IMR-90 (cell line): ENCODE measurements around the gene TRPM7. TPM values are rescaled to one million over a fixed set of nuclear protein-coding genes. Genes with fewer than 3 reads are reported as not detected.

Experiments used
- ATAC-seq: fragments of 200-7000 bp; cut with Tn5 transposase; 2 replicates; pipeline ENCODE4 v1.9.1; 2020; ENCODE audit warnings: low read depth, mild to moderate bottlenecking, moderate library complexity
- BruUV-seq: library from RNA; stranded (reverse); fragments of 400-500 nt; replicated peaks from 2 replicates; lab custom pipeline; 2021; lab: Mats Ljungman, UMichigan
- CTCF ChIA-PET: fragments of 300-600 bp; formaldehyde crosslinking; extraction: SDS; loops from one replicate; lab custom pipeline; 2021; ENCODE audit warnings: antibody characterized with exemption; lab: Yijun Ruan, JAX
- POLR2A ChIA-PET: fragments of 300-600 bp; sonication (Branson Sonifier 250); formaldehyde crosslinking; loops from one replicate; lab custom pipeline; 2022; ENCODE audit warnings: antibody characterized with exemption; ENCODE audit not compliant: unreplicated experiment; lab: Charles Lee
- DNase-seq: peaks from one replicate; pipeline ENCODE4 v3.0.0; 2013
- H2AFZ ChIP-seq: replicated peaks from 2 replicates; pipeline ENCODE3; 2013; ENCODE audit warnings: low read length, mild to moderate bottlenecking; ENCODE audit not compliant: poor library complexity
- H2AK5ac ChIP-seq: 2 replicates; pipeline ENCODE4 v1.6.1; 2013; ENCODE audit warnings: low read depth, low read length, inconsistent platforms
- H2AK9ac ChIP-seq: replicated peaks from 2 replicates; pipeline ENCODE3; 2013; ENCODE audit warnings: mild to moderate bottlenecking, low read depth, low read length, moderate library complexity; ENCODE audit not compliant: poor library complexity
- H2BK120ac ChIP-seq: 2 replicates; pipeline ENCODE4 v1.6.1; 2013; ENCODE audit warnings: low read depth, low read length, inconsistent platforms
- H2BK15ac ChIP-seq: 3 replicates; pipeline ENCODE4 v1.6.1; 2013; ENCODE audit warnings: low read depth, low read length, inconsistent platforms
- H2BK20ac ChIP-seq: 2 replicates; pipeline ENCODE4 v1.6.1; 2013; ENCODE audit warnings: low read depth, mild to moderate bottlenecking, inconsistent platforms, low read length, moderate library complexity
- H2BK5ac ChIP-seq: 2 replicates; pipeline ENCODE4 v1.6.1; 2013; ENCODE audit warnings: mild to moderate bottlenecking, low read depth, low read length, inconsistent platforms; ENCODE audit not compliant: poor library complexity, severe bottlenecking
- H3K14ac ChIP-seq: replicated peaks from 2 replicates; pipeline ENCODE4 v1.6.1; 2013; ENCODE audit warnings: low read depth, low read length, inconsistent platforms
- H3K18ac ChIP-seq: 2 replicates; pipeline ENCODE4 v1.6.1; 2013; ENCODE audit warnings: low read depth, low read length, control low read depth
- H3K23ac ChIP-seq: 2 replicates; pipeline ENCODE4 v1.6.1; 2013; ENCODE audit warnings: low read depth, low read length, inconsistent platforms
- H3K27ac ChIP-seq: 2 replicates; pipeline ENCODE4 v1.5.1; 2013; ENCODE audit warnings: mild to moderate bottlenecking, control low read depth, low read length; ENCODE audit not compliant: insufficient read depth
- H3K27me3 ChIP-seq: 2 replicates; pipeline ENCODE4 v1.6.1; 2013; ENCODE audit warnings: low read length; ENCODE audit not compliant: control insufficient read depth, insufficient read depth
- H3K36me3 ChIP-seq: 2 replicates; pipeline ENCODE4 v1.6.1; 2013; ENCODE audit warnings: low read length, mixed read lengths; ENCODE audit not compliant: control insufficient read depth, insufficient read depth
- H3K4ac ChIP-seq: 2 replicates; pipeline ENCODE4 v1.6.1; 2013; ENCODE audit warnings: low read depth, low read length, inconsistent platforms
- H3K4me1 ChIP-seq: 2 replicates; pipeline ENCODE4 v1.6.1; 2013; ENCODE audit warnings: low read length, mixed read lengths; ENCODE audit not compliant: control insufficient read depth, insufficient read depth
- H3K4me2 ChIP-seq: 2 replicates; pipeline ENCODE4 v1.6.1; 2013; ENCODE audit warnings: low read depth, mild to moderate bottlenecking, control low read depth, low read length, moderate library complexity
- H3K4me3 ChIP-seq: 2 replicates; pipeline ENCODE4 v1.5.1; 2013; ENCODE audit warnings: low read depth, mild to moderate bottlenecking, control low read depth, low read length, moderate library complexity; ENCODE audit not compliant: insufficient read depth
- H3K56ac ChIP-seq: 2 replicates; pipeline ENCODE4 v1.6.1; 2013; ENCODE audit warnings: low read length, inconsistent platforms; ENCODE audit not compliant: insufficient read depth; ENCODE audit errors: extremely low read depth
- H3K79me1 ChIP-seq, 2 experiments: 2 replicates each; pipeline ENCODE4 v1.6.1; 2013; ENCODE audit warnings: low read length in 2 of 2, inconsistent platforms in 1 of 2, low read depth in 1 of 2
- H3K9ac ChIP-seq: 2 replicates; pipeline ENCODE4 v1.6.1; 2013; ENCODE audit warnings: low read depth, low read length, control low read depth
- H3K9me1 ChIP-seq: 2 replicates; pipeline ENCODE4 v1.6.1; 2013; ENCODE audit warnings: low read length, inconsistent platforms; ENCODE audit not compliant: insufficient read depth
- H3K9me3 ChIP-seq: 2 replicates; pipeline ENCODE4 v1.6.1; 2013; ENCODE audit warnings: low read length; ENCODE audit not compliant: control insufficient read depth, insufficient read depth
- H4K20me1 ChIP-seq: 2 replicates; pipeline ENCODE4 v1.6.1; 2013; ENCODE audit warnings: low read length, inconsistent platforms; ENCODE audit not compliant: insufficient read depth
- H4K5ac ChIP-seq: 2 replicates; pipeline ENCODE4 v1.6.1; 2013; ENCODE audit warnings: mild to moderate bottlenecking, low read depth, low read length, control low read depth
- H4K8ac ChIP-seq, 2 experiments: 2 replicates each; pipeline ENCODE4 v1.6.1; 2013; ENCODE audit warnings: low read depth in 2 of 2, low read length in 2 of 2, control low read depth in 1 of 2, inconsistent platforms in 1 of 2
- H4K91ac ChIP-seq: 2 replicates; pipeline ENCODE4 v1.6.1; 2013; ENCODE audit warnings: low read depth, low read length, inconsistent platforms; ENCODE audit not compliant: insufficient read depth
- BHLHE40 ChIP-seq: fragments of 150-350 bp; IDR thresholded peaks from 2 replicates; pipeline ENCODE4 v1.6.1; 2016; ENCODE audit warnings: mild to moderate bottlenecking, low read depth, low read length
- FOS ChIP-seq: fragments of 150-350 bp; IDR thresholded peaks from 2 replicates; pipeline ENCODE4 v1.6.1; 2016; ENCODE audit warnings: low read depth, low read length
- MAZ ChIP-seq: IDR thresholded peaks from 2 replicates; pipeline ENCODE4 v1.6.1; 2012; ENCODE audit warnings: low read depth, mild to moderate bottlenecking, low read length, improper control_type of control experiment, moderate library complexity, borderline replicate concordance
- POLR2A ChIP-seq: IDR thresholded peaks from 2 replicates; pipeline ENCODE4 v1.6.1; 2012; ENCODE audit warnings: mild to moderate bottlenecking, low read depth, low read length
- RAD21 ChIP-seq: IDR thresholded peaks from 2 replicates; pipeline ENCODE4 v1.6.1; 2012; ENCODE audit warnings: low read length, improper control_type of control experiment
- SMC3 ChIP-seq: fragments of 150-350 bp; IDR thresholded peaks from 2 replicates; pipeline ENCODE4 v1.6.1; 2016; ENCODE audit warnings: low read depth, mild to moderate bottlenecking, antibody characterized with exemption, low read length, moderate library complexity
- WGBS, 2 experiments: methylation state at CpG; one replicate each; pipeline versions ENCODE4 v1.1.5 to v1.1.7; 2013; ENCODE audit warnings: missing lambda C conversion rate in 2 of 2; ENCODE audit not compliant: insufficient read length in 1 of 2; ENCODE audit errors: extremely low coverage in 2 of 2; 5-methylcytosine and 5-hydroxymethylcytosine counted together
- dilution Hi-C: fragments of 300-500 bp; cut with HindIII; formaldehyde crosslinking; loops from one replicate; pipeline ENCODE4 v1.14.3; 2018; ENCODE audit warnings: low sequenced_read_pairs; ENCODE audit not compliant: unreplicated experiment
- in situ Hi-C: fragments of 300-500 bp; cut with MboI; formaldehyde crosslinking; loops from 3 replicates; pipeline ENCODE4 v1.14.3; 2019; ENCODE audit warnings: low sequenced_read_pairs, inconsistent platforms, mixed read lengths
- intact Hi-C: fragments of 100-400 bp; cut with micrococcal nuclease; formaldehyde crosslinking; loops from 2 replicates; pipeline ENCODE4 v1.10.0; 2022
- polyA plus RNA-seq, 3 experiments: library from polyadenylated mRNA; depleted of rRNA; stranded (reverse); fragments of >200 nt; gene quantifications; 2 replicates each; pipeline ENCODE4 v1.2.3, GENCODE V29; 2012; ENCODE audit warnings: low replicate concordance in 1 of 3
- total RNA-seq: library from RNA; depleted of rRNA; stranded (reverse); fragments of >200 nt; gene quantifications from 2 replicates; pipeline ENCODE4 v1.2.3, GENCODE V29; 2012
- TF ChIP-seq, protein P1 (sequence below): fragments of 150-350 bp; IDR thresholded peaks from 2 replicates; pipeline ENCODE4 v1.6.1; 2017; ENCODE audit warnings: mild to moderate bottlenecking, antibody characterized with exemption, low read length, low read depth
- TF ChIP-seq, protein P2 (sequence below): fragments of 150-350 bp; IDR thresholded peaks from 2 replicates; pipeline ENCODE4 v1.6.1; 2016; ENCODE audit warnings: low read depth, mild to moderate bottlenecking, low read length, moderate library complexity, borderline replicate concordance

Gene TRPM7
- total and polyA plus RNA-seq, 2 of the 4 experiments (the other 2 are of a cell fraction), result 10.6 to 27.8 TPM

DNA sequence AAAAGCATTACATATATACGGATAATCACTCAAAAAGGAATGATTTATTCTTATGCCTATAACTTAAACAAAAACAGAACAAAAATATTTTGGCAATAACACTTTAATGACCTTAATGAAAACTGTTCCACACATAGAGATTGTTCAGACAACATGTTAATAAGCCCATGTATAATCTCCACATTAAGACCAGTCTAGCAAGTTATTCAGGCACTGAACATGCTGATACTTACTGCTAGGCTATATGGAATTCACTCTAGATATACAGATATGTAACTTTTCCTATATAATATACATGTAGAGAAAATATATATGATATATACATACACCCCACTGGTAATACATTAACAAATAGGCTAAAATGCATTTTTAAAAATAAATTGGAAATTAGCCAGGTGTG lies 96.3 kb downstream of the TRPM7 start:
- no TSS peak for BruUV-seq
- Histone ChIP-seq H3K9ac (no peak overlapping the region), H2AFZ (no peak overlapping the region), H3K27me3 (no peaks in the 10 kb centered on the region), H4K20me1 (no peaks in the 10 kb centered on the region), H3K4me3 (no peak overlapping the region), H2AK9ac (no peak overlapping the region), H3K4me2 (no peak overlapping the region), H2BK5ac (no peak overlapping the region), H4K5ac (no peak overlapping the region), H3K23ac (no peak overlapping the region), H2AK5ac (no peak overlapping the region), H3K4ac (no peak overlapping the region), H4K91ac (no peak overlapping the region), H2BK120ac (no peak overlapping the region), H3K27ac (no peak overlapping the region), H3K9me3 (no peaks in the 10 kb centered on the region), H3K18ac (no peak overlapping the region), H2BK20ac (no peak overlapping the region), H2BK15ac (no peak overlapping the region), H3K79me1 (no peaks in the 10 kb centered on the region), H3K36me3 (peaks cover 31% of the 10 kb centered on the region), H3K56ac (no peak overlapping the region), H3K9me1 (no peaks in the 10 kb centered on the region), H4K8ac (no peak overlapping the region), H3K14ac (no peak overlapping the region), H3K4me1 (no peaks in the 10 kb centered on the region)
- ATAC-seq, result no peak
- TF ChIP-seq, protein P1, sequence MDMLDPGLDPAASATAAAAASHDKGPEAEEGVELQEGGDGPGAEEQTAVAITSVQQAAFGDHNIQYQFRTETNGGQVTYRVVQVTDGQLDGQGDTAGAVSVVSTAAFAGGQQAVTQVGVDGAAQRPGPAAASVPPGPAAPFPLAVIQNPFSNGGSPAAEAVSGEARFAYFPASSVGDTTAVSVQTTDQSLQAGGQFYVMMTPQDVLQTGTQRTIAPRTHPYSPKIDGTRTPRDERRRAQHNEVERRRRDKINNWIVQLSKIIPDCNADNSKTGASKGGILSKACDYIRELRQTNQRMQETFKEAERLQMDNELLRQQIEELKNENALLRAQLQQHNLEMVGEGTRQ, result no peak
- TF ChIP-seq FOS, result no peak
- TF ChIP-seq RAD21, result no peak
- TF ChIP-seq, protein P2, sequence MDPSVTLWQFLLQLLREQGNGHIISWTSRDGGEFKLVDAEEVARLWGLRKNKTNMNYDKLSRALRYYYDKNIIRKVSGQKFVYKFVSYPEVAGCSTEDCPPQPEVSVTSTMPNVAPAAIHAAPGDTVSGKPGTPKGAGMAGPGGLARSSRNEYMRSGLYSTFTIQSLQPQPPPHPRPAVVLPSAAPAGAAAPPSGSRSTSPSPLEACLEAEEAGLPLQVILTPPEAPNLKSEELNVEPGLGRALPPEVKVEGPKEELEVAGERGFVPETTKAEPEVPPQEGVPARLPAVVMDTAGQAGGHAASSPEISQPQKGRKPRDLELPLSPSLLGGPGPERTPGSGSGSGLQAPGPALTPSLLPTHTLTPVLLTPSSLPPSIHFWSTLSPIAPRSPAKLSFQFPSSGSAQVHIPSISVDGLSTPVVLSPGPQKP, result no peak
- TF ChIP-seq POLR2A, result no peak
- TF ChIP-seq BHLHE40, result no peak
- TF ChIP-seq SMC3, result no peak
- TF ChIP-seq MAZ, result no peak
- dilution Hi-C loops, result no loop called here
- DNase-seq, result no peak
- intact Hi-C loops, result no loop called here
- WGBS, 2 experiments, result no CpG with 5 or more reads among the region's 1 CpG
- in situ Hi-C loops, result no loop called here
- CTCF ChIA-PET, result interaction anchor here (0.5 kb wide), 1 partner anchor 28 kb away, joined by 5 read pairs; no protein-coding TSS in a partner anchor
- POLR2A ChIA-PET, result no interaction called here
